ENCODE results near the gene NEK9.

The NEK9 gene

DNA sequence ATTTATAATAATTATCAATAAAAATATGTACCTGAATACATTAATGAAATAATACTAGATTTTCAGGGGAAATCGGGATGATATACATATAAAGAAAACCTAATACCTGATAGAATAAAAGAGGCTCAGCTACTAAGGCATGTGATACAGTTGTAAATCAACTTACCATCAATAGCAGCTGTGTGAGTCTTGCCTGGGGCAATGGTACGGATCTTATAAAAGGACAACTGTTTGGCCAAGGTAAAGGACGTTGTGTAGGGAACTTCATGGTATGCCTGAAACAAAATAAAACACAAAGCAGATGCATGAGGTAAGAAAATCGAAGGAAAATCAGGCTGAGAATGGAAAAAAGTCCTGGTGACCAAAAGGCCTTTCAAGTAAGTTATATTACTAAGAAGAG lies 25.4 kb downstream of the NEK9 start:
- H3K27ac ChIP-seq = peak overlapping the region; percentile 37
- TF ChIP-seq CTCF (IDR thresholded peaks at IDR 0.05) (no peak), ZFX (IDR thresholded peaks at IDR 0.05; ENCODE audit: borderline replicate concordance) (no peak)

GRCh38 chr14:75098682-75099081 lies 28.2 kb downstream of the NEK9 start:
- H3K27ac ChIP-seq = no peak overlapping the region
- TF ChIP-seq CTCF (IDR thresholded peaks at IDR 0.05) (no peak), ZFX (IDR thresholded peaks at IDR 0.05; ENCODE audit: borderline replicate concordance) (no peak)

- TF ChIP-seq ZFX (IDR thresholded peaks at IDR 0.05; ENCODE audit: borderline replicate concordance) (no peak), CTCF (IDR thresholded peaks at IDR 0.05) (no peak)
- no peak overlapping the region for H3K27ac ChIP-seq
These were observed 28.6 kb downstream of the NEK9 start for GRCh38 chr14:75098212-75098611.

GRCh38 chr14:75096959-75097358 lies 29.9 kb downstream of the NEK9 start:
- no peak for TF ChIP-seq ZFX (IDR thresholded peaks at IDR 0.05; ENCODE audit: borderline replicate concordance)
- TF ChIP-seq CTCF (IDR thresholded peaks at IDR 0.05) = no peak
- H3K27ac ChIP-seq = no peak overlapping the region

DNA sequence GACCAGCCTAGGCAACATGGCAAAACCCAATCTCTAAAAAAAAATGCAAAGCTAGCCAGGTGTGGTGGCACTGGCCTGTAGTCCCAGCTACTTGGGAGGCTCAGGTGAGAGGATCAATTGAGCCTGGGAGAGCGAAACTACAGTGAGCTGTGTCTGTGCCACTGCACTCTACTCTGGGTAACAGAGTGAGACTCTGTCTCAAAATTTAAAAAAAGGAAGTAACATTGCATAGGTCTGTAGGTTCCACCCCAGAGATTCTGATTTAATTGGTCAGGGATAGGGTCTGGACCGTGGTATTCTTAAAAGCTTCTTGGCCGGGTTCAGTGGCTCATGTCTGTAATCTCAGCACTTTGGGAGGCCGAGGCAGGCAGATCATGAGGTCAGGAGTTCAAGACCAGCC lies 31.2 kb downstream of the NEK9 start:
- no peak overlapping the region for H3K27ac ChIP-seq
- TF ChIP-seq ZFX (IDR thresholded peaks at IDR 0.05; ENCODE audit: borderline replicate concordance) (no peak), CTCF (IDR thresholded peaks at IDR 0.05) (no peak)

DNA sequence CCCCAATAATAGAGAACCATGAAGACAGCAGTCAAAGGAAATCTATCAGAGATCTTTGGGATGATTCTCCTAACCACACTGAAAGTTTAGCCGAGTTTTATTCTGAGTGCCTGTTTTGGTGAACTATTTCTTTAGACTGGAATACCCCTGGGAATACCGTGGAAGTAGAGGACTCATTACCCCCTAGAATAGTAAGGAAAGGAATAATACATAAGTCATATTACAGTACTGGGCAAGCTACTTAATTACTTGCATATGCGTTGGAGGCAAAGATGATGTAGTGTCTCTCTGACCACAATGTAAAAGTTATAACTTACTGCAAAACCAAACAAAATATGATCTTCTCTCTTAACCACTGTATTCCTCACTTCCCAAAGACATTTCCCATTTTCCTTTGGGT lies 32.0 kb downstream of the NEK9 start:
- H3K27ac ChIP-seq = no peak overlapping the region
- TF ChIP-seq ZFX (IDR thresholded peaks at IDR 0.05; ENCODE audit: borderline replicate concordance) (no peak), CTCF (IDR thresholded peaks at IDR 0.05) (no peak)

- TF ChIP-seq ZFX (IDR thresholded peaks at IDR 0.05; ENCODE audit: borderline replicate concordance) = no peak
- no peak for TF ChIP-seq CTCF (IDR thresholded peaks at IDR 0.05)
- no peak overlapping the region for H3K27ac ChIP-seq
These were observed 34.1 kb downstream of the NEK9 start for GRCh38 chr14:75092698-75093097.

All from 22Rv1 (cell line).